OCI-LY7 (cell line): ENCODE measurements around the gene PPARG. TPM values are rescaled to one million over a fixed set of nuclear protein-coding genes. Genes with fewer than 3 reads are reported as not detected.

Experiments used
- BruUV-seq: library from RNA; stranded (reverse); fragments of 400-500 nt; replicated peaks from 2 replicates; lab custom pipeline; 2021; lab: Mats Ljungman, UMichigan
- CTCF ChIA-PET: fragments of 300-600 bp; sonication (Branson Sonifier 250); formaldehyde crosslinking; loops from one replicate; lab custom pipeline; 2022; ENCODE audit warnings: antibody characterized with exemption; ENCODE audit not compliant: unreplicated experiment; lab: Charles Lee
- POLR2A ChIA-PET: fragments of 300-600 bp; sonication (Branson Sonifier 250); formaldehyde crosslinking; loops from one replicate; lab custom pipeline; 2022; ENCODE audit warnings: antibody characterized with exemption; lab: Charles Lee
- DNase-seq: peaks from one replicate; pipeline ENCODE4 v3.0.0-alpha.2; 2015; ENCODE audit warnings: low spot score
- H2AFZ ChIP-seq: fragments of 200-600 bp; sonication (generic), shearing (Covaris generic); 2 replicates; pipeline ENCODE4 v1.6.1; 2014; ENCODE audit warnings: mild to moderate bottlenecking, antibody characterized with exemption, low read length, moderate library complexity
- H3K27ac ChIP-seq: fragments of 200-600 bp; sonication (generic); 2 replicates; pipeline ENCODE4 v1.5.1; 2014; ENCODE audit warnings: mixed run types, low read depth, mild to moderate bottlenecking, moderate library complexity, low read length, inconsistent platforms; ENCODE audit not compliant: poor library complexity, severe bottlenecking
- H3K36me3 ChIP-seq: fragments of 200-600 bp; sonication (generic); 2 replicates; pipeline ENCODE4 v1.6.1; 2014; ENCODE audit warnings: mild to moderate bottlenecking, antibody characterized with exemption, low read length, moderate library complexity, mixed read lengths; ENCODE audit not compliant: insufficient read depth
- H3K4me1 ChIP-seq: fragments of 200-600 bp; sonication (generic); 2 replicates; pipeline ENCODE4 v1.5.1; 2014; ENCODE audit warnings: mild to moderate bottlenecking, low read length; ENCODE audit not compliant: insufficient read depth, poor library complexity, severe bottlenecking
- H3K4me2 ChIP-seq: fragments of 200-600 bp; sonication (generic); 2 replicates; pipeline ENCODE4 v1.6.1; 2014; ENCODE audit warnings: mild to moderate bottlenecking, low read length
- H3K4me3 ChIP-seq: fragments of 200-600 bp; sonication (generic); 2 replicates; pipeline ENCODE4 v1.5.1; 2014; ENCODE audit warnings: mild to moderate bottlenecking, low read depth, low read length; ENCODE audit not compliant: poor library complexity, severe bottlenecking
- H3K79me2 ChIP-seq: fragments of 200-600 bp; sonication (generic); 2 replicates; pipeline ENCODE4 v1.6.1; 2016; ENCODE audit warnings: low read depth, mild to moderate bottlenecking, low read length, moderate library complexity, mixed read lengths; ENCODE audit not compliant: insufficient read depth
- H3K9me2 ChIP-seq: fragments of 200-600 bp; sonication (generic); 2 replicates; pipeline ENCODE4 v1.6.1; 2016; ENCODE audit warnings: mild to moderate bottlenecking, low read length, mixed read lengths; ENCODE audit not compliant: insufficient read depth
- H3K9me3 ChIP-seq: fragments of 200-600 bp; sonication (generic); 2 replicates; pipeline ENCODE4 v1.6.1; 2014; ENCODE audit warnings: mild to moderate bottlenecking, mixed run types, low read length, mixed read lengths
- H4K20me1 ChIP-seq: fragments of 200-600 bp; sonication (generic); 2 replicates; pipeline ENCODE4 v1.6.1; 2014; ENCODE audit warnings: mild to moderate bottlenecking, antibody characterized with exemption, low read length, moderate library complexity, mixed read lengths; ENCODE audit not compliant: insufficient read depth
- EZH2phosphoT487 ChIP-seq: fragments of 200-600 bp; sonication (generic); IDR thresholded peaks from 2 replicates; pipeline ENCODE4 v1.6.1; 2018; ENCODE audit warnings: low read depth, borderline replicate concordance, mild to moderate bottlenecking, mixed run types, antibody characterized with exemption, low read length, moderate library complexity, mixed read lengths
- intact Hi-C: fragments of 100-400 bp; cut with micrococcal nuclease; formaldehyde crosslinking; loops from one replicate; pipeline ENCODE4 v1.10.0; 2022; ENCODE audit not compliant: unreplicated experiment
- total RNA-seq, 2 experiments: library from RNA; depleted of rRNA in 1 of 2; stranded (reverse); fragments of >200 nt in 1 of 2; shearing (Covaris generic) in 1 of 2; gene quantifications; 2 replicates each; pipeline ENCODE4 v1.2.3, GENCODE V29; 2014 to 2022
- TF ChIP-seq, protein P1 (sequence below): fragments of 200-600 bp; sonication (generic); conservative IDR thresholded peaks from 2 replicates; pipeline ENCODE4 v1.5.1; 2014; ENCODE audit warnings: mild to moderate bottlenecking, antibody characterized with exemption, low read length, moderate library complexity, mixed read lengths

PPARG gene
- total RNA-seq, 2 experiments from 2014 or later: not detected

DNA sequence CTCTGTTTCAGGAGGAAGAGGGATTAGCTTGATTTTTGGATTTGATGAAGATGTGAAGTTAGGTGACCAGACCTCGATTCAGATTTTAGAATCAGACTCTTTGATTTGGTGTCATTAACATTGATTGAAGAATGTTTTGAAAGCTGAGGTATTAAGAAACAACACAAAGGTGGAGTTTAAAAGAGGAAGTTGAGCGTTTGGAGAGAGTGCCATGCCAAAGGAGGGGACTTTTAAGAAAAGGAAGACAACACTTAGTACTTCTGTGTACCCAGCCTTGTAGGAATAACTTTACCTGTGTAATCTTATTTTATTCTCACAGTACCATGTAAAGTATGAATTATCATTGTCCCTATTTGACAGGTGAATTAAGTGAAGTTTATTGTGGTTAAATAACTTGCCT, 34.4 kb downstream of the PPARG start:
- Histone ChIP-seq H3K79me2 (no peaks in the 10 kb centered on the region), H3K4me1 (no peaks in the 10 kb centered on the region), H3K9me2 (no peaks in the 10 kb centered on the region), H2AFZ (no peak overlapping the region), H3K4me3 (no peak overlapping the region), H4K20me1 (no peaks in the 10 kb centered on the region), H3K36me3 (no peaks in the 10 kb centered on the region), H3K9me3 (no peaks in the 10 kb centered on the region), H3K27ac (no peak overlapping the region), H3K4me2 (no peak overlapping the region)
- intact Hi-C loops: no loop called here
- POLR2A ChIA-PET: interaction anchor here (0.7 kb wide), 1 partner anchor 228 kb away, joined by 3 read pairs; no protein-coding TSS in a partner anchor
- CTCF ChIA-PET: no interaction called here
- DNase-seq: no peak
- TF ChIP-seq, protein P1, sequence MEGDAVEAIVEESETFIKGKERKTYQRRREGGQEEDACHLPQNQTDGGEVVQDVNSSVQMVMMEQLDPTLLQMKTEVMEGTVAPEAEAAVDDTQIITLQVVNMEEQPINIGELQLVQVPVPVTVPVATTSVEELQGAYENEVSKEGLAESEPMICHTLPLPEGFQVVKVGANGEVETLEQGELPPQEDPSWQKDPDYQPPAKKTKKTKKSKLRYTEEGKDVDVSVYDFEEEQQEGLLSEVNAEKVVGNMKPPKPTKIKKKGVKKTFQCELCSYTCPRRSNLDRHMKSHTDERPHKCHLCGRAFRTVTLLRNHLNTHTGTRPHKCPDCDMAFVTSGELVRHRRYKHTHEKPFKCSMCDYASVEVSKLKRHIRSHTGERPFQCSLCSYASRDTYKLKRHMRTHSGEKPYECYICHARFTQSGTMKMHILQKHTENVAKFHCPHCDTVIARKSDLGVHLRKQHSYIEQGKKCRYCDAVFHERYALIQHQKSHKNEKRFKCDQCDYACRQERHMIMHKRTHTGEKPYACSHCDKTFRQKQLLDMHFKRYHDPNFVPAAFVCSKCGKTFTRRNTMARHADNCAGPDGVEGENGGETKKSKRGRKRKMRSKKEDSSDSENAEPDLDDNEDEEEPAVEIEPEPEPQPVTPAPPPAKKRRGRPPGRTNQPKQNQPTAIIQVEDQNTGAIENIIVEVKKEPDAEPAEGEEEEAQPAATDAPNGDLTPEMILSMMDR: no peak
- TF ChIP-seq EZH2phosphoT487: no peak
- BruUV-seq: no TSS peak

DNA sequence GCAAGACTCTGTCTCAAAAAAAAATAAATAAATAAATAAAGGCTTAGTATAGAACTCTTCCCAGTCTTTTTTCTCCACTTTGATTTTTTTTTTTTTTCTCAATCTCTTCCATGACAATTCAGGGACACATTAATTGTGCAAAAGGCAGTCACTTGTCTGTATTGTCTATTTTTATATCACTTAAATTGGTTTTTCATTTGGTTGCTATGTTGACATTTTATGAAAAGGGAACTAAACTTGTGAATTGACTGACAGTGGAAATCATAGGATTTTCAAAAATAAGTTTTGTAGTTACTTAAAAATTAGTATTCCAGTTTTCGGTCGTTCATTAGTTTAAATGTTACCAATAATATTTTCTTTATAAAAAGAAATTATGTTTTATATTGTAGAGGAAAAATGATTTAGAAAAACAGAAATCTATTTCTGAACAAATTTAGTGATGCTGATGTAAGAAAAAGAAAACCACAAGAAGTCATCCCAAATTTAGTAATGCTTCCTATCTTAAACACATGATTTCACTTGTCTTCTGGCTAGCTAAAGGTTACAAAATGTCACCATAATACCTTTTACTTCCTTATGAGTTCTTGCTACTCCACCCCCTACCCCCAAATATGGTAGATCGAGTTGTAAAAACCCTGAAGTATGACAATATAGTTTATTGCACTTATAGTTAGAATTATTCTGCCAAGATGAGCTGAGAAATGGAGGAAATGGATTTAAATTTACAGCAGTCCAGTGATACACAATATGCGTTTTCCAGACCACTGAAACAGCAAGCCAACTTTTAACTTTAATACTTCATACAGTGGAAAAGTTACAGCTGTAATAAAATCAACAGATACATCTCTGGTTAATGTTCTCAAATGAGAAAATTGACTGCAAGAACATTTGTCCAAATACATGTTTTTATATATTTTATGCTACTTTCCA, 37.0 kb downstream of the PPARG start:
- Histone ChIP-seq H3K4me2 (no peak overlapping the region), H3K4me1 (no peaks in the 10 kb centered on the region), H3K79me2 (no peaks in the 10 kb centered on the region), H3K9me3 (no peaks in the 10 kb centered on the region), H4K20me1 (no peaks in the 10 kb centered on the region), H3K4me3 (no peak overlapping the region), H3K9me2 (no peaks in the 10 kb centered on the region), H3K36me3 (no peaks in the 10 kb centered on the region), H3K27ac (no peak overlapping the region), H2AFZ (no peak overlapping the region)
- POLR2A ChIA-PET: no interaction called here
- BruUV-seq: no TSS peak
- no peak for TF ChIP-seq EZH2phosphoT487
- TF ChIP-seq, protein P1: no peak
- CTCF ChIA-PET: no interaction called here
- DNase-seq: no peak
- intact Hi-C loops: no loop called here

- Histone ChIP-seq H3K9me2 (no peaks in the 10 kb centered on the region), H3K4me1 (no peaks in the 10 kb centered on the region), H3K9me3 (no peaks in the 10 kb centered on the region), H3K79me2 (no peaks in the 10 kb centered on the region), H3K27ac (no peak overlapping the region), H4K20me1 (no peaks in the 10 kb centered on the region), H3K4me2 (no peak overlapping the region), H3K36me3 (no peaks in the 10 kb centered on the region), H2AFZ (no peak overlapping the region), H3K4me3 (no peak overlapping the region)
- no TSS peak for BruUV-seq
- POLR2A ChIA-PET: no interaction called here
- DNase-seq: no peak
- intact Hi-C loops: no loop called here
- CTCF ChIA-PET: no interaction called here
- TF ChIP-seq, protein P1: no peak
- no peak for TF ChIP-seq EZH2phosphoT487
Observed at GRCh38 chr3:12327021-12327420, 38.2 kb downstream of the PPARG start.
